NCI-H446 treated with DMSO at 0.1 percent for 48 hours (cell line): ENCODE measurements around the gene ZNF507.
"Not testable (repeated sequence)": the region's sequence is repeated elsewhere in the genome, so short reads cannot be mapped to it uniquely, and the experiment has no call there.

Experiments used
- DNase-seq: peaks from one replicate; lab custom pipeline; 2025; lab: John Stamatoyannopoulos, UW

The ZNF507 gene

DNA sequence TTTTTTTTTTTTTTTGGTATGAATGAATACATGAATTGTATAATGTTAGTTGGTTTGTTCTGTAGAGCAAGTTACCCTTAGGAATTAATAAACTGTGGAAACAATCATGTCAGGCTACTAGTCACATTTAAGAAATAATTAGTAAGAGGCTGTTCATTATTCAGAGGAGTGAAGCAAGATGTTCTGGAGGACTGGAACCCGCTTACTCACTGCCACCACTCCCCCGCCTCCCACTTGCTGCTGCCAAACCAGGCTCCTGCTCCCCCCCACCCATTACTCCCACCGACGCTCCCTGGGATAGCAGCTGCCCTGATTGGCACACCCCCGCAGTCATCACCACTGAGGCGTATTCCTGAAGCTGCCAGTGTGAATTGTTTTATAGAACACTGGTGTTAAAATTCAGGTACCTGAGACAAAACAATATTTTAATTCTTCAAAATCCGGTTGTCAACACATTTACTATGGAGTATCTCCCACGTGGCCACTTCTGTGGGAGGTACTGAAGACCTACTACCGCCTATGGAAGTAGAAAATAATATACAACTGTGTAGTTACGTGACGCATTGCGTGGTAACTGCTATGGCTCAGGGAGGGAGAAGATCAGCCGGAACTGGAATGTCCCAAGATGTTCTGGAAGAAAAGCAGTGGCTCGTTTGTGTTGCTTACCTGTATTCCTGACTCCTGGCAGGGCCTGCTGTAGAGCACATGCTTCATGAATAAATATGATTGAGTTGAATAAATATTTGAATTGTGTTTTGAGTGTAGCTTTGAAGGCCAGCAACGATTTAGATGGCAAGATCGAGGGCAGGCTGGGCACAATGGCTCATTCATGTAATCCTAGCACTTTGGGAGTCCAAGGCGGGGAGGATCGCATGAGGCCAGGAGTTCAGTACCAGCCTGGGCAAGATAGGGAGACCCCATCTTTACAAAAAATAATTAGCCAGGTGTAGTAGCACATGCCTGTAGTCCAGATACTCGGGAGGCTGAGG, 61.9 kb downstream of the ZNF507 start:
- DNase-seq = peak; percentile 42

DNA sequence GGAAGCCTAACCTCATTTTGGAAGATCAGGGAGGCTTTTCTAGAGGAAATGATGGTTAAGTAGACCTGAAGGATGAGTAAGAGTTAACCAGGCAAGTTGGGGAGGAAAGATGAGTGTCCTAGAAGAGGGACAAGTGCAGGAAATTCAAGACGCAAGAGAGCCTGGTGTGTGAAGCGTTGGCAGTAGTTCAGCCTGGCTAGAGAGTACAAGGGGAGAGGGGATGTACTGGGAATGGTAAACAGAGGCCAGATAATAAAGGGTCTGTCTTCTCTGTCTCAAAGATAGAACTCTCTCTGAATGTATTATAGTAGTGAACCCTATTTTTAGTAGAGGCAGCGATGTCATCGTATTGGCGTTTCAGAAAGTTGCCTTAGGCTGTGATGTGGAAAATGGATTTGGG, 69.8 kb downstream of the ZNF507 start:
- DNase-seq = no peak

DNA sequence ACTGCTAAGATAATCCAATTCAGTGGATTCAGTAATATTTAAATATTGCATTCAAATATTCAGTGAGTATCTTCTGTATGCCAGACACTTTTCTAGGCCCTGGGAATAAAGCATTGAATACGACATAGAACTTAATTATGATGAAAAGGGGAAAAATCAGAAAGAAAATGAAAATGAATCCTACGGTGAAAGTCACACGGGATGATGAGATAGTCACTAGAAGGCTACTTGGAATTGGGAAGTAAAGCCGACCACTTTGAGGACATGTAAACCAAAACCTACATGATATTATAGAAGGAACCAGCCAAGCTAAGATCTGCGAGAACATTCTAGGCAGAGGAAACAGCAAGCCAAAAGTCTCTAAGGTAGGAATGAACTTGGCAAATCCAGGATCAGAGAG, 70.3 kb downstream of the ZNF507 start:
- no peak for DNase-seq

DNA sequence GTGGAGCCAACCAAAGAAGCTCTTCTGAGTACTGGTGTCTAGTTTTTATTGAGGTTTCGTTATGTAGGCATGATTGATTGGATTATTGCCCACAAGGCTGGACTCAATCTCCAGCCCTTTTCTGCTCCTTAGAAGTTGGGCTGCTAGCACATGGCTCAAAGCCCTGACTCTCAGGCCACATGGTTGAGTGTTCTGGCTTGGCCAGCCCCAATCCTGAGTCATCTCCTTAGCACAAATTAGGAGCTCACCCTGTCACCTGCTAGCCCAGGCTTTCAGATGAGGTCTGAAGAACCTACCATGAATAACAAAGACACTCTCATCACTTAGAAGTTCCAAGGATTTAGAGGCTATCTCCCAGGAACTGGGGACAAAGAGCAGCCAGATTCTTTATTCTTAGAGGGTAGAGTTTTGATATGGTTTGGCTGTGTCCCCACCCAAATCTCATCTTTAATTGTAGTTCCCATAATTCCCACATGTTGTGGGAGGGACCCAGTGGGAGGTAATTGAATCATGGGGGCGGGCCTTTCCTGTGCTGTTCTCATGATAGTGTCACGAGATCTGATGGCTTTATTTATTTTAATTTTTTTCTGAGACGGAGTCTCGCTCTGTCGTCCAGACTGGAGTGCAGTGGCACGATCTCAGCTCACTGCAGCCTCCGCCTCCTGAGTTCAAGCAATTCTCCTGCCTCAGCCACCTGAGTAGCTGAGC, 71.5 kb downstream of the ZNF507 start:
- DNase-seq = peak; percentile 35

DNA sequence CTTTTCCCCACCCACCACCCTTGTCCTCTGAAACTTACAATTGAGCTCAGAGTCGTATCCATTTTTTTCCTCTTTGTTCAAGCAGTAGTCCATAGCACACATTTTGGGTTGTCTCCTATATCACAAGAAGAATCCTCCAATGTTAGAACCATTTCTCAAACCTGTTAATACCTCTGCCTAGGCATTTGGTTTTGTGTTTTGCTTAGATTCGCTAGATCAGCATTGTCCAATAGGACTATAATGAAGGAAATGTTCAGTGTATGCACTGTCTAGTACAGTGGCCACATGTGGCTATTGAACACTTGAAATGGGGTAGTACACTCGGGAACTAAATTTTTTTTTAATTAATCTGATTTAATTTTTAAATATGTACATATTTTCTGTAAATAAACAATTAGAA, 72.7 kb downstream of the ZNF507 start:
- DNase-seq = no peak

DNA sequence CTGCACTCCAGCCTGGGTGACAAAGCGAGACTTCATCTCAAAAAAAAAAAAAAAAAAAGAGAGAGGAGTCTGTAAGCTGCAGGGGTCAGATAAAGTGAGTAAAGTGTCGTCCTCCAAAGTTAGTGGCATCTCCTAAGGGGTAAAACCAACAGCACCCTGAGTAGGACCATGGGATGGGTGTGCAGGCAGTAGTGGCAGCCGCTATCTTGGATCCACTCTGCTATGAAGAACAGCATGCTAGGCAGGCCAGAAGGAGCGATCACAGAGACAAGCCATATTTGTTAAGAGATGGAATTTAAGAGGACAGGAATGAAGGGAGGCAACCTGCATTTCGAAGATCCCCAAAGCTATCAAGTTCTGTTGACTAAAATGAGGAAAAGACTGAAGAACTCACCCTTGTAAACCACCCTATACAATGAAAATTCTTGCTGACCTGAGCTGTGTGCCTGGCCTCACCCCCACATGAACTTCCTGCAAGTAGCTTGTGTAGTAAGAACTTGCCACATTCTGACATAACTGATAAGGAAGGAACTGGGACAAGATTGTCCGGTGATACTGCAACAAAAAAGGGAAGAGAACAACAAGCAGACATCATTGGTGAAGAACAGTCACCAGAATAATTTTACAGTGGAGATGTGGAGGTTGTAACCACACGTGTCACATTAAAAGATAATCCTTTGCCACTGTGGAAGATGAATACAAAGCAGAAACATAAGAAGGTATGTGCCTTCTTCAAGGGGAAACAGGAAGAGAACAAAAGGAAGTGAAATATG, 76.4 kb downstream of the ZNF507 start:
- DNase-seq = no peak

DNA sequence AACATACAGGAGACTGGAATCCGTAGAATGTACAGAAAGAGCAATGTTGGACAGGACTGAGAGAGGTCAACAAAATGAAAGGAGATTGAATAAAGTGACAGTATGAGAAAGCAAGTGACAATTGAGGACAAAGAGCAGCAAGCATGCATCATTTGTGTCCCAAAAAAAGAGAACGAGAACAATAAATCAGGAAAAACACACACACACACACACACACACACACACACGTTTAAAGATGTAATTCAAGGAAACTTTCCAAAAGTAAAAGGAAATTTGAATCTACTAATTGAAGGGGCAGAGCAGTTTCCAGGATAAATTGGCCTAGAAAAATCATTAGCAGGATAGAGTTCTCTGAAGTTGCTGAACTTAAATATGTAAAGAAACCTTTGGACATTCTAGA, 77.0 kb downstream of the ZNF507 start:
- DNase-seq = no peak

DNA sequence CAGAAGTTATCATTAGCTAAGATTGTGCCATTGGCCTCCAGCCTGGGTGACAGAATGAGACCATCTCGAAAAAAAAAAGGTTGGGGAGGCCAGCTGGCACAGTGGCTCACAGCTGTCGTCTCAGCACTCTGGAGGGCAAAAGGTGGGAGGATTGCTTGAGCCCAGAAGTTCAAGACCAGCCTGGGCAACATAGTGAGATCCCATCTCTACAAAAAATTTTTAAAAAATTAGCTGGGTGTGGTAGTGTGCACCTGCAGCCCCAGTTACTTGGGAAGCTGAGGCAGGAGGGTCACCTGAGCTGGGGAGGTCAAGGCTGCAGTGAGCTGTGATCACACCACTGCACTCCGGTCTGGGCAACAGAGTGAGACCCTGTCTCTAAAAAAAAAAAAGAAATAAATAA, 78.5 kb downstream of the ZNF507 start:
- not testable (repeated sequence) for DNase-seq

DNA sequence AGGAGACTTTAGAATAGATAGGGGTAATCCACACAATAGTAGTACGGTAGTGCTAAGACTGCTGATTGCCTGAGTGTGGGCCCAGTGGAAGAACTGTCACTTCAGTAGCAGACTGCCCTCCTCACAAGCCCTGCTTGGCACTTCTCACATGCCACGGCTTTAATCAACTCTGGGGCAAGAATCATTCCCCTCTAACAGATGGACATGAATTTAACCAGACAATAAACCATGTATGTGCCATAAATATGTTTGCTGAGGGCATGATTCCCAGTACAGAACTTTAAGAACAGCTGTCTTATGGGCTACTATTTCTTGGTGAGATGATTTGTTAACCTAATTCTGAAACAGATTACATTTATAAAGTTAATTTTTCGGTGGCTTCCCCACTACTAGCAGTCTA, 82.1 kb downstream of the ZNF507 start:
- peak; percentile 50 for DNase-seq

DNA sequence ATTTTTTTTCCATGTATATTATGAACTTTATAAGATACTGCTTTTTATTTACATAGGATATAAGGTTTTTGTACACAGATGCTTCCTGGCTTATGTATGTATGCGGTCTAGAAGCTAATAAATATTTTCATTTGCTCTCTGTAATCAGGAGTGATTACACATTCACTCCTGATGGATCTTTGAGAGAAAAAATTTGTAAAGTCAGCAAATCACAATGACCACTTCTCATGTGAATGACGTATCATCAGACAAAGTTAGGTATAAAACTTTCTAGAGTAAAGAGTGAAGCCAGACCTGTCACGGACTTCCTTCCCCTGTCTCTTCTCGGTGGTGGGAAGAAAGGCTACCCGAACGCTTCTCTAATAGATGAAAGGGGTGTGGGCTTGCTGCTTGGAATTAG, 91.3 kb downstream of the ZNF507 start:
- DNase-seq = no peak

DNA sequence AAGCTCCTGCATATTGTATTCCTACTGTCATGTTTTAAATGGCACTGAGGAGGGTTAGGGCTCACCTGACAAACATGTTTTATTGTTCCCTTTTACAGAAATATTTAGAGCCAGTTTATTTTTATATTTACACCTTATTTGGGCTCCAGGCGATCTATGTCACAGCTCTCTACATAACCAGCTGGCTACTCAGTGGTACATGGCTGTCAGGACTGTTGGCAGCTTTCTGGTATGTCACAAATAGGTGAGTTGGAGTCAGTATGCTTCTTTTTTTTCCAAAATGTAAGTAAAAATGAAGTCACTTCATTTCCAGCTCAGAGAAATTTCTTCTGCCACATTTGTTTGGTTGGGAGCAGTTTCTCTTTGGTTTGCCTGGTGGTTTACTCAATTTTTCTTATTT, 91.7 kb downstream of the ZNF507 start:
- no peak for DNase-seq
